ENCODE data around the gene AHSA1. TPM values are rescaled to one million over a fixed set of nuclear protein-coding genes. Genes with fewer than 3 reads are reported as not detected.
"Not testable (repeated sequence)": the region's sequence is repeated elsewhere in the genome, so short reads cannot be mapped to it uniquely, and the experiment has no call there.

Gene AHSA1
- 100 to 1,000 TPM; 166 to 222 (median 203) TPM for polyA plus RNA-seq (ENCODE audit: insufficient read length in 4 of 4)

DNA sequence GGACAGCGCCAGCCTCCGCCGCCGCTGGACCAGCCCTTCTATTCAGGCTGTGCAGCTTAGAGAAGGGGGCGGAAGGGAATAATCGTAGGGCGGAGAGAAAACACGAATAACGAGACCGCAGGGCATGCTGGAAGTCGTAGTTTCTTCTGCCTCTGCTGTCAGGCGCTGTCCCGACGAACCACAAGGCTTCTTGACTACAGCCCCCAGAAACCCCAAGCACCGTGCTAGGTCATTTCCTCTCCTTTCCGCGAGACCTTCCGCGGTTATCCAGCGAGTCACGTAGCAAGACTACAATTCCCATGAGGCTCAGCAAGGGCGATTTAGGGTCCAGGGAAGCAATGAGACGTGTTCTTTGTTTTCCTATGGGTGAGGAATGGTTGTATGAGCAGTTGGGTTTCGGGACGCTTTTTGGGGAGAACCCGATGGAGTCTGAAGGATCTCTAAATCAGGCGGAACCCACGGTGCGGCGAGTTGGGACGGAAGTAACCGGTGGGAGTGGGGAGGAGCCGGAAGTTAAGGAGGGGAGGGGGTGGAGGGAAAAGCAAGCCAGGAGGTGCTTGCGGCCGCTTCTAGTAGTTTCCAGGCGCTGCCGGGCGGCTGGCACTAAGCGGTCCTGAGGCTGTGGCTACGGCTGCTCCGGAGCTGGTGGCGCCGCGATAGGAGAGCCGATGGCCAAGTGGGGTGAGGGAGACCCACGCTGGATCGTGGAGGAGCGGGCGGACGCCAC, at the start of gene AHSA1, which contains the start of gene VIPAS39:
Gene AHSA1, plus strand, starts transcription at position 572 of the 727 bp plus-strand sequence. Its CDS starts 97 bp downstream, at position 669.
Gene VIPAS39, minus strand, starts transcription at position 80 of the 727 bp plus-strand sequence. CDS start 3,499 bp downstream, outside the sequence.
- DNase-seq (ENCODE audit: low read depth in 4 of 4, low spot score in 3 of 4), result peak; percentile 97 to 99 (median 98)

DNA sequence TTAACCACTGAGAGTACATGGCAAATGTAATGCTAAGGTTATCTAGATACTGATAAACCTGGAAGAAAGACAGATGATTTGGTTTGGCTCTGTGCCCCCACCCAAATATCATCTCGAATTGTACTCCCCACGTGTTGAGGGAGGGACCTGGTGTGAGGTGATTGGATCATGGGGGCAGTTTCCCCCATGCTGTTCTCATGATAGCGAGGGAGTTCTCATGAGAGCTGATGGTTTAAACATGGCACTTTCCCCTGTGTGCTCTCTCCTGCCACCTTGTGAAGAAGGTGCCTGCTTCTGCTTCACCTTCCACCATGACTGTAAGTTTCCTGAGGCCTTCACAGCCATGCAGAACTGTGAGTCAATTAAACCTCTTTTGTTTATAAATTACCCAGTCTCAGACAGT, 48.8 kb upstream of the AHSA1 start:
- no peak for DNase-seq (ENCODE audit: low read depth in 4 of 4, low spot score in 3 of 4)

DNA sequence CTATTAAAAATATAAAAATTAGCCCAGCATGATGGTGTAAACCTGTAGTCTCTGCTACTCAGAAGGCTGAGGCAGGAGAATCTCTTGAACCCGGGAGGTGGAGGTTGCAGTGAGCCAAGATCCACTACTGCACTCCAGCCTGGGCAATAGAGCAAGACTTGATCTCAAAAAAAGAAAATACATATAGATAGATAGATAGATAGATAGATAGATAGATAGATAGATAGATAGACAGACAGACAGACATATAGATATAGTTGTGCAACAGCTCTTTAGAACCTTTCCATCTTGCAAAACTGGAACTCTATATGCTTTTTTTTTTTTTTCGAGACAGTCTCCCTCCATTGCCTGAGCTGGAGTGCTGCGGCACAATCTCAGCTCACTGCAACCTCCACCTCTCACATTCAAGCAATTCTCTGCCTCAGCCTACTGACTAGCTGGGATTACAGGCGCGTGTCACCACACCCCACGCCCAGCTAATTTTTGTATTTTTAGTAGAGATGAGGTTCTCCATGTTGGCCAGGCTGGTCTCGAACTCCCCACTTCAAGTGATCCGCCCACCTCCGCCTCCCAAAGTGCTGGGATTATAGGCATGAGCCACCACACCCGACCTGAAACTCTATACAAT, 42.4 kb upstream of the AHSA1 start:
- not testable (repeated sequence) for DNase-seq (ENCODE audit: low read depth in 4 of 4, low spot score in 3 of 4)

DNA sequence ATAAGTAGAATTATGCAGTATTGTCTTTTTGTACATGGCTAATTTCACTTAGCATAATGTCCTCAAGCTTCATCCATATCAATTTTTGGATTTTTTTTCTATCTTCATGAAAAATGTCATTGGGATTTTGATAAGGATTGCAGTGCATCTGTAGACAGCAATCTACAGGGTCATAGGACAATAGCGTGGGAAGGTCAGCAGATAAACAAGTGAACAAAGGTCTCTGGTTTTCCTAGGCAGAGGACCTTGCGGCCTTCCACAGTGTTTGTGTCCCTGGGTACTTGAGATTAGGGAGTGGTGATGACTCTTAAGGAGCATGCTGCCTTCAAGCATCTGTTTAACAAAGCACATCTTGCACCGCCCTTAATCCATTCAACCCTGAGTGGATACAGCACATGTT, 41.8 kb upstream of the AHSA1 start:
- not testable (repeated sequence) for DNase-seq (ENCODE audit: low read depth in 4 of 4, low spot score in 3 of 4)

DNA sequence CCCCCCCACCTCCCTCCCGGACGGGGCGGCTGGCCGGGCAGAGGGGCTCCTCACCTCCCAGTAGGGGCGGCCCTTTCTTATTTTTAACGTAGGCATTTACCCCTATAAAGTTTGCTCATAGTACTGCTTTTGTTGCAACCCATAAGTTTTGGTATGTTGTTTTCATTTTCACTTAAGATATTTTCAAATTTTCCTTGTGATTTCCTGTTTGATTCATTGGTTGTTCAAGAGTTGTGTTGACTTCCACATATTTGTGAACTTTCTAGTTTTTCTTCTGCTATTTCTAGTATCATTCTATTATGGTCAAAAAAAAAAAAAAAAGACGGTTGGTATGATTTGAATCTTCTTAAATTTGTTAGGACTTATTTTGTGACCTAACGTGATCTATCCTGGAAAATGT, 41.1 kb upstream of the AHSA1 start:
- DNase-seq (ENCODE audit: low read depth in 4 of 4, low spot score in 3 of 4), result no peak

DNA sequence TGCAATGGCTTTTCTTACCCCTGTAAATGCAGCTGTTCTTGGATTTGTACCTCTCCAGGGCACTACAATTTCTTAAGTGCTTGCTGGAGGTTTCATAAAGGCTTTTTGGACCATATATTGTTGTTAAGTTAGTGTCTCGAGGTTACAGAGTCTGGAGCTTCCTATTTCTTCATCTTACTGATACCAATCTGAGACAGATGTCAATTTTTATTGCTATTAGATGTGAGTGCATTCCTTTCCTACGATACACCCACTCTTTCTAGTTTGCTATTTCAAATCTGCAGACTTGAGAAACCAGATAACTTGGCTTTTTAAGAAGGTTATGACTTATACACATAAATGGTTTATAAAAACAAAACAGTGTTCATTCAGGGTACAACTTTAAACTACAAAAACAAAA, 36.7 kb upstream of the AHSA1 start:
- no peak for DNase-seq (ENCODE audit: low read depth in 4 of 4, low spot score in 3 of 4)

DNA sequence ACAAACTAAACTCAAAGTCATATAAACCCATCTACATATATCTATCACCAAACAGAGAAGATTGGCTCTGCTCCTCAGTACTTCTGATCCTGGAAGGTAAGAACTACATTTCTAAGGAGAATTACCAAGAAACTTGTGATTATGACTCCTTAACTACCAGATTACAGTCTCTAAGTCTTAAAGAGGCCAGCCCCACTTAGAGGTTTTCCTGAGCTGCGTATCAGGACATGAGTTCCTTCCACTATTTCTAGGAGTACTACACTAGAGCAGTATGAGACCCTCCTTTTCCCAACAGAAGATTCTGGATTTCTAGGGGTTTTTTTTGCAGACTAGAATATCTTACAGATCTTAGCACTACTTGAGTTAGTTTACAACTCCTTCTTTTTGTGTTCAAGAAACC, 34.5 kb upstream of the AHSA1 start, which contains the start of gene NOXRED1:
Gene NOXRED1, minus strand, starts transcription at position 101 of the 400 bp plus-strand sequence. CDS start 634 bp downstream, outside the sequence.
- DNase-seq (ENCODE audit: low read depth in 4 of 4, low spot score in 3 of 4), result no peak

DNA sequence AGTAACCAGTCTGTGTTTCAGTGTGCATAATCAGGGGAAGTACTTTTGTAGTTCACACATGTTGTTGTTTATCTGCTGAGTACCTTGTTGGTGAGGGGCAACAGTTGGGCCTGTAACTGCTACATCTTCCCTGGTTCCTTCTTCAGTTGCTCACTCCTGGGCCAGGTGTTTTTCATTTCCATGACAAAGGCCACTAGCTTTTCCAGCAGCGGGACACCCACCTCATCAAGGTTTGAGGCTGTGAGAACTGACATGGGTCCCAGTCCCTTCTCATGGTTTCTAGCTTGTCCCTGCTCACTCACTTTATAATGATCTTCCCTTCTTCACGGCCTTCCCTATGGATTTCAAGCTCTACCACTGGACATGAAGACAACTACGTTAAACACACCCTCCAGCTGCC, 33.0 kb upstream of the AHSA1 start:
- no peak for DNase-seq (ENCODE audit: low read depth in 4 of 4, low spot score in 3 of 4)

DNA sequence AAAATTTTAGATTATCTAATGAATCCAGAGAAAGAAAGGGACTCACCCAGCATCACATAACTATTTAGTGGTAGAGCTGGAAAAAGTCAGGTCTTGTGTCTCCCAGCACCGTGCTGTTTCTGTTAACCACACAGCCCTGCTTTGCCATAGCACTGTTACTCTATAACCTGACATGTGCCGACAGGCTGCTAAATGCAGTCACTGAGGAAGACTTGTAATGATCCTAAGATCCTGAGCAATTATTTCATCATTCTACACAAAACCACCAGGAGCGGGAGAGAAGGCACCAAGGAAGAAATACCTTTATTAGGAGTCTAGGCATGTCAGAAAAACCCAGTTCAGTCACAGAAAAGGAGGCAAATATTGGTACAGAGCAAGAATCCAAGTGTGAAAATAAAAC, 31.5 kb upstream of the AHSA1 start:
- DNase-seq (ENCODE audit: low read depth in 4 of 4, low spot score in 3 of 4), result no peak

DNA sequence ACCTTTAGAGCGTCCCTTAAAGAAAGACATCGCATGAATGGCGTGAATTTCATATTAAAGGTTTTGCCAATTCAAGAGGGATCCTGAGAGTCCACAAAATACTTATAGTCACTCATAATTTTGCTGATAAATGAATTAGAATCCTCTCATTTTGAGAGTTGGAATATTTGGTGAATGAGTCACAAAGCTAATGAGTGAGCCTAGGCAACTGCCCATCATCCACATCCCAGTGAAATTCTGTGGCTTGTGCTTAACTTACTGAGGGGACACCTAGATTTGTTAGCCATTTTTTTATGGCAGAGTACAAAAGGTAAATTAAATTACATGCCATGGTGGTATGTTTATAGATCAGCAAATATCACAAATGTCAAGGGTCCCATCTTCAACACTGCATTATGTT, 21.9 kb upstream of the AHSA1 start:
- DNase-seq (ENCODE audit: low read depth in 4 of 4, low spot score in 3 of 4), result no peak

DNA sequence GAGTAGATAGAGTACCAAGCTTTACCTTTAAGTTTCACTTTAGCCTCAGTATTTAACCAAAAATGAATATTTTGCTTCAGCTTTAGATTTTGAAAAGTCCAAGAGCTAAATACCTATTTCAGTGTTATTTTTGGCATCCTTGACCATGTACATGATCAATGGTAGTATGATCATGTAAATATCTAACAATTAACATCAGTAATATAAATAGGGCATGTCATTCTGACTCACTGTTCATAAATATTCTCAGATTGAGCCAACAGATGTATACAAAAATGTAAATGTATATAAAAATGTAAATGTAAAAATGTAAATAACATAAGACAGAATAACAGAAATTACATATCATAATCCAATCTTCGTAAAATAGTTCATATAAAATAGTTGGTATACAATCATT, 19.3 kb upstream of the AHSA1 start:
- no peak for DNase-seq (ENCODE audit: low read depth in 4 of 4, low spot score in 3 of 4)

DNA sequence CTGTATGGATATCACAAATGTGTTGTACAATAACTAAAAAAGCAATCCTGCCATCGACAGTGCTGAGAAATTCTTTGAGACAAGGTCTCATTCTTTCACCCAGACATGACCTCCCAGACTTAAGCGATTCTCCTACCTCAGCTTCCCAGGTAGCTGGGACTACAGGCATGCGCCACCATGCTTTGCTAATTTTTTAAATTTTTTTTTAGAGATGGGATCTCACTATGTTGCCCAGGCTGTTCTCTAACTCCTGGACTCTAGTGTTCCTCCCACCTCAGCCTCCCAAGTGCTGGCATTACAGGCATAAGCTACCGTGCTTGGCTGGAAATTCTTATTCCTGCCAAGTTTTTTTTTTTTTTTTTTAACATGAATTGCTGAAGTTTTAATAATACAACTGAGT, 18.0 kb upstream of the AHSA1 start:
- no peak for DNase-seq (ENCODE audit: low read depth in 4 of 4, low spot score in 3 of 4)

DNA sequence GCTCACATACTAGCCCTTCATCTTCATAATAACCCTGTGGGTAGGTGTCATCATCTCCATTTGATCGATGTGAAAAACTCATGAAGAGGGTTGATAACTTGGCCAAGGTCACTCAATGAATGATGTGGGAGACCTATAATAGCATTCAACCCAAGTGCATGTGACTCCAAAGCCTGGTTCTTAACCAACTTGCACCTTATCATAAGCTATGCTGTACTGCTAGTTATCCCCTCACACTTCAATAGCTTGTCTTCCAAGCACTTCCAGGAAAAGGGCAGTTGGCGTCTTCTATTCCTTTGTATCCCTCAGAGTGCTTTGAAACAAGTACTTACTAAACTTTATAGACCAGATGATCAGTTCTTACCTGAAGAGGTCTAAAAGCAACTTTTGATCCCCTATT, 15.7 kb upstream of the AHSA1 start:
- no peak for DNase-seq (ENCODE audit: low read depth in 4 of 4, low spot score in 3 of 4)

DNA sequence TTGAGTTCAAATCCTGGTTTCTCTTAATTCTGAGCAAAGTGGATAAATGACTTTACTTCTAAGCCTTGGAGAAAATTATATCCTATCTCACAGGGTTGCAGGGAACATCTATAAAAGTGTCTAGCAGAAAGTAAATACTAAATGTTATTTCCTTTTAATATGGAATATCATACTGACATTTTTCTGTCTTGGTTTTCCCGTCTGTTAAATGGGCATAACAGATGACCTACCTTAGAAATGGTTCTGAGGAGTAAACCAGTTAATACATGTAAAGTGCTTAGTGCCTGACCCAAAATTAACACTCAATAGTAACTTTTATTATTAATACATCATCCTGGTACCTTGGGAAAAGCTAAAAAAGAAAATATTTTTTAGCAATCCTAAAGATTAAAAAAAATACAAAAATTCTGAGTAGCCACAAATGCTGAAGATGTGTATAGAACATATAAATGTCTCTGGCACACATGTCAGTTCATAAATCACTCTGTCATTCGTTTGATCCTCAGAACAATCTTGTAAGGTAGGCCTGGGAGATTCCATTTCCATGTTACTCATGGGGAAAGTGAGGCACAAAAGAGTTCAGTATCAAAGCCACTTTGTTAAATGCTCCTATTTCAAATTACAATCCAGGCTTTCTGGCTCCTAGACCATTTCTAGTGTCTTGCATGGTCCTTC, 1.8 kb upstream of the AHSA1 start:
- DNase-seq (ENCODE audit: low read depth in 4 of 4, low spot score in 3 of 4), result no peak

DNA sequence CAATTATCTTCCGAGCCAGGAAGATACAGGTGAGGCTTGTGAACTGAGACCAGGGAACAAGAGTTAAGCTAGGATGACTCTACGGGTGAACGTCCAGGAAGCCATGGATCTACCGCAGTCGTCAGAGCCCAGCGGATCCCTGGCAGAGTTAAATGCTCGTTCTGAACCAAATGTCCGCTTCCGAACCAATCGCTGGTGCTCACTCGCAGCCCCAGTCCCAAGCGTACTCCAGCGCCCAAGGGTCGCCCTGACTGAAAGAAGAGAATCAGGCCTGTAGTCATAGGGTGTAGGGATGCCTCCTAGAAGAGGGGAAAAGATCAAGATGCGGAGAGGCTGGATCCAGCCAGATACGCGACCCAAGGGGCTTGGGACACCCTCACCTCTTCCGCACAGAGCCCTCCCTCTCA, 775 bp upstream of the AHSA1 start:
- DNase-seq (ENCODE audit: low read depth in 4 of 4, low spot score in 3 of 4), result no peak

DNA sequence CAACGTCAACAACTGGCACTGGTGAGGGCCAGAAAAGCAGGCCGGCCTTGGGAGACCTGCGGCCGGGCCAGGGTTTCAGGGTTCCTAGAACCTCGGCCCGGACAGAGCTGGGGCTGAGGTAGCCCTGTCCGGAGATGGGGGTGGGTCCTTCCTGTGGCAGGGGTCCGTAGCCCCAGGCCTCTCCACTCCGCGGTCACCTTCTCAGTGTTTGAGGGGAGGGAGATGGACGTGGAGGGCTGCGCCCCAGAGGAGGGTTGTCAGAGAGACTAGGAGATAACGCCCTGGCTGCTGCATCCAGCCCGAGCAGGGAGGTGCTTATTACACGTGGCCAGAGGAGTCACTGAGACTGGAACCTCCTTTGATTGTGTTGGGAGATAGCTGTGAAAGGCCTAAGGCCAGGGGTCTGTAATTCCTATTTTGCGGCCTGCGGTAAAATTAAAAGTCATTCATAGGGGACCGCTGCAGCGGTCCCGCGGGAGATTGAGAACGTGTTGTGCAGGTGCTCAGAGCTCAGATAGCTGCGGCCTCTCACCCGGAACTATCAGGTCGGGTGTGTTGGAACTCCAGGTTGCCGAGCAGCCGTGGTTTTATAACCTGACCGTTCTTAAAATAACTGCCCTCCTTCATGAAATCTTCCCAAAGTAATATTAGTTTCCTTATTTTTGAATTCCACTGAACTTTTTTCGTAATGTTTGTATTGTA, 507 bp downstream of the AHSA1 start:
- DNase-seq (ENCODE audit: low read depth in 4 of 4, low spot score in 3 of 4), result no peak

DNA sequence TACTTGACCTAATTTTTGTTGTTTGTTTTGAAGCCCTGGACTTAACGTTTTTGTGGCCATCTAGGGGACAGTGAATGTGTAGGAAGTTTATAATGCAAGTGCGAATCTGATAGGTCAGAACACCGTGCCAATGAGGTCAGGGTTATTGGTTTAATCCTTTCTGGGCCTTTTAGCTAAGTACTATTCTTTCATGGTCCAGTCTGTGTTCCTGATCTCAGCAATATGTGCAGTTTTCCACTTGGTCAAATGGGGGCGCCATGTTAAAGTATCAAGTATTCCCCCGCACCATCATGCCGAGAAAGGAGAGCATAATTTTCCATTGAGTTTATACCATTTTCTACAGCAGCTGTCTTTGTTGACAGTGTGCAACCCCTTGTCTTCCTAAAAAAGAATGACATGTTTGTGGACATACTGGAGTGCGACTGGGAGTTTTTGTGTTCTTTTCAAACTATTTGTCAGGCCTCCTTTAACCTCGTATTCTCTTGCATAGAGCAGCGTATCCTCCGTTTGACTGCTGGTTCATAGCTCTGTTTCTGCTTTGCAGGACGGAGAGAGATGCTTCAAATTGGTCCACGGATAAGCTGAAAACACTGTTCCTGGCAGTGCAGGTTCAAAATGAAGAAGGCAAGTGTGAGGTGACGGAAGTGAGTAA, 1.3 kb downstream of the AHSA1 start:
- peak in 3 of 4 donors; percentile 58 to 64 (median 64) for DNase-seq (ENCODE audit: low read depth in 4 of 4, low spot score in 3 of 4)

DNA sequence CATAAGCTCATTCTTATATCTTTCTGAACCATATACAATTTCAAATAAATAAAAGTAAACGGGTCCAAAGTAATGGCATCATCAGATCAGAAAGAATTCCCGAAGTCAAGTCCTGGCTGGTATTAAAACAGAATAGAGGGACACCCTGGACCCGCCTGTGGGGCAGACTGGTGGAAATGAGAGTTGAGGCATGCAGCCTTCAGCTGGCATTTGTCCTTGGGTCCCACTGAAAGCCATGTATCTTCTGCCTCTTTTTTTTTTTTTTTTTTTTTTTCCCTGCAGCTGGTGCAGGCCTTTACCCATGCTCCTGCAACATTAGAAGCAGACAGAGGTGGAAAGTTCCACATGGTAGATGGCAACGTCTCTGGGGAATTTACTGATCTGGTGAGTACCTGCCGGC, 9.9 kb downstream of the AHSA1 start:
- DNase-seq (ENCODE audit: low read depth in 4 of 4, low spot score in 3 of 4), result no peak

DNA sequence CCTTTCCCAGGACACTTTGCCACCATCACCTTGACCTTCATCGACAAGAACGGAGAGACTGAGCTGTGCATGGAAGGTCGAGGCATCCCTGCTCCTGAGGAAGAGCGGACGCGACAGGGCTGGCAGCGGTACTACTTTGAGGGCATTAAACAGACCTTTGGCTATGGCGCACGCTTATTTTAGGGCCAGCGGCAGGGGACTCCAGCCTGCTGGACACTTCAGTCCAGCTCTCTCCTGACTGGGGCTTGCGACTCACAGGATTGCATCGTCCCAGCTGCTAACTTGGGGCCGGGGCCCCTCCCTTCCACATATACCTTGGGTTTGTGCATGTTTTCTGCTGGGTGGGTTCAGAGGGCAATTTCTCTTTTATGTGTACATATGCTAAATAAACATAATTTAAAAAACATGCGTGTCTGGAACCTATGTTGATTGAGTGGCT, 11.2 kb downstream of the AHSA1 start:
- DNase-seq (ENCODE audit: low read depth in 4 of 4, low spot score in 3 of 4), result no peak

DNA sequence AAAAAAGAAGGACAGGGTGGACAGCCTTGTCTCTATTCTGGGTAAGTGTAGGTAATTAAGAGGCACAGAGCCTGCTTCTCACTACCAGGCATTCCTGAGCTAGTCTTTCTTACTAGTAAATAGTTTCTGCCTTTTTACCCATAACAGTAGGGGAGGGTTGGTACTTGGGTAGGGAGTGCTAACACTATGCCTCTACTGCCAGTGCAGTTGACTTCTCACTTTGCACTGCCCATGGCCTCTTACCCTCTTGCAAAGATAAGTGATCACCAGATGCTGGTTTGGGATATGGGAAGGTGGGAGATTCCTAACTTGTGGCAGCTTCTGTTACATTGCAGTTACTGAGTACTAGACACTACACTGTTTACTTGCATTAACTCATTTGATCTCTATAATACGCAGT, 11.6 kb downstream of the AHSA1 start:
- no peak for DNase-seq (ENCODE audit: low read depth in 4 of 4, low spot score in 3 of 4)
